H1 (cell line): ENCODE data around the gene GLIS2. TPM values are rescaled to one million over a fixed set of nuclear protein-coding genes. Genes with fewer than 3 reads are reported as not detected.

ENCODE experiments used
- ASH2L ChIP-seq: fragments of 200-600, 300-600 bp; sonication (generic); IDR thresholded peaks from one replicate; pipeline ENCODE4 v1.7.1; 2017; ENCODE audit warnings: low read length
- CHD7 ChIP-seq: fragments of 300-600 bp; sonication (generic); IDR thresholded peaks from 2 replicates; pipeline ENCODE4 v1.7.1; 2012; ENCODE audit warnings: low read length, moderate library complexity, mild to moderate bottlenecking, inconsistent platforms; ENCODE audit not compliant: insufficient replicate concordance
- EGR1 ChIP-seq: IDR thresholded peaks from 2 replicates; pipeline ENCODE4 v1.6.1; 2011; ENCODE audit warnings: low read depth, low read length, borderline replicate concordance
- FOSL1 ChIP-seq: IDR thresholded peaks from 2 replicates; pipeline ENCODE4 v1.6.1; 2011; ENCODE audit warnings: mild to moderate bottlenecking, low read depth, low read length, moderate library complexity; ENCODE audit not compliant: insufficient read depth
- JUND ChIP-seq: IDR thresholded peaks from 2 replicates; pipeline ENCODE4 v1.6.1; 2011; ENCODE audit warnings: mild to moderate bottlenecking, improper control_type of control experiment, low read length
- MAX ChIP-seq: IDR thresholded peaks from 2 replicates; pipeline ENCODE4 v1.6.1; 2012; ENCODE audit warnings: inconsistent platforms
- NANOG ChIP-seq: IDR thresholded peaks from 2 replicates; pipeline ENCODE4 v1.6.1; 2011; ENCODE audit warnings: low read length, low read depth, mild to moderate bottlenecking, inconsistent platforms; ENCODE audit not compliant: insufficient read depth, poor library complexity, severe bottlenecking
- RBBP5 ChIP-seq: IDR thresholded peaks from 2 replicates; pipeline ENCODE4 v1.7.1; 2012; ENCODE audit warnings: low read depth, mild to moderate bottlenecking, inconsistent platforms, low read length, moderate library complexity, borderline replicate concordance
- SIX5 ChIP-seq: IDR thresholded peaks from 2 replicates; pipeline ENCODE4 v1.6.1; 2011; ENCODE audit warnings: mild to moderate bottlenecking, low read depth, low read length
- TAF7 ChIP-seq: optimal IDR thresholded peaks from 2 replicates; pipeline ENCODE3; 2011; ENCODE audit warnings: low read depth, mild to moderate bottlenecking, inconsistent platforms, low read length, moderate library complexity, borderline replicate concordance
- polyA plus RNA-seq, 7 experiments: library from polyadenylated mRNA; depleted of rRNA in 3 of 7; stranded (reverse) in 5 of 7; unstranded in 2 of 7; fragments of >200 nt in 5 of 7; fragments of 200-250 nt in 2 of 7; gene quantifications; 1 replicate in 5 of 7; 2 replicates in 1 of 7; 4 replicates in 1 of 7; pipeline versions ENCODE4 v1.2.1 to v1.2.3, GENCODE V29; 2011 to 2013; ENCODE audit warnings: missing spikeins in 2 of 7, mixed read lengths in 2 of 7
- total RNA-seq: library from RNA; stranded (reverse); fragmentation: NEBNext Ultra II Directional; extraction: Animal tissue kit (Norgen Biotek cat#: 25700); gene quantifications from 2 replicates; pipeline ENCODE4 v1.2.1, GENCODE V29; 2021

GLIS2 gene
- total and polyA plus RNA-seq, 2 of the 8 experiments (the other 6 are each of a cell fraction or from before 2014, with no cell fraction given) = 4.3 to 17.4 TPM

GRCh38 chr16:4295581-4295980 lies 20.3 kb upstream of the GLIS2 start (continued):
- TF ChIP-seq CHD7 (no peak), NANOG (no peak), TAF7 (no peak), EGR1 (no peak), JUND (no peak), SIX5 (no peak), MAX (no peak), ASH2L (no peak), FOSL1 (no peak), RBBP5 (no peak)
